GM19043 (cell line): ENCODE measurements around the gene EIF6.
A peak's percentile ranks its signal among the peaks of the same experiment; 100 is the strongest.

Source experiments
- ATAC-seq: cut with Tn5 transposase; IDR thresholded peaks from one replicate; pipeline ENCODE4 v1.9.1; 2021; ENCODE audit warnings: low read depth; ENCODE audit not compliant: unreplicated experiment

The EIF6 gene

GRCh38 chr20:35314816-35315631 lies 30.5 kb upstream of the EIF6 start:
- no peak for ATAC-seq

GRCh38 chr20:35312318-35312717 lies 27.7 kb upstream of the EIF6 start:
- ATAC-seq: no peak

- ATAC-seq: no peak
Observed at GRCh38 chr20:35311822-35312221, 27.2 kb upstream of the EIF6 start.

- ATAC-seq: no peak
Observed at GRCh38 chr20:35311409-35311808, 26.8 kb upstream of the EIF6 start.

- no peak for ATAC-seq
Observed at GRCh38 chr20:35307666-35308653, 23.4 kb upstream of the EIF6 start.

- ATAC-seq: no peak
Observed at GRCh38 chr20:35306931-35307517, 22.5 kb upstream of the EIF6 start.

- ATAC-seq: no peak
Observed at GRCh38 chr20:35305682-35306556, 21.3 kb upstream of the EIF6 start.

GRCh38 chr20:35304956-35305355 lies 20.4 kb upstream of the EIF6 start:
- no peak for ATAC-seq

GRCh38 chr20:35303735-35304491 lies 19.3 kb upstream of the EIF6 start:
- peak; percentile 53 for ATAC-seq

GRCh38 chr20:35303382-35303734 lies 18.8 kb upstream of the EIF6 start:
- no peak for ATAC-seq

- no peak for ATAC-seq
Observed at GRCh38 chr20:35302421-35303335, 18.1 kb upstream of the EIF6 start.

- no peak for ATAC-seq
Observed at GRCh38 chr20:35301426-35301825, 16.9 kb upstream of the EIF6 start.

- no peak for ATAC-seq
Observed at GRCh38 chr20:35300469-35301262, 16.1 kb upstream of the EIF6 start.

- no peak for ATAC-seq
Observed at GRCh38 chr20:35299780-35300179, 15.2 kb upstream of the EIF6 start.

GRCh38 chr20:35298264-35298663 lies 13.7 kb upstream of the EIF6 start:
- ATAC-seq: no peak

GRCh38 chr20:35297740-35298139 lies 13.2 kb upstream of the EIF6 start:
- ATAC-seq: no peak

- no peak for ATAC-seq
Observed at GRCh38 chr20:35297155-35297554, 12.6 kb upstream of the EIF6 start.

- no peak for ATAC-seq
Observed at GRCh38 chr20:35296101-35296554, 11.6 kb upstream of the EIF6 start.
